Measurements from ENCODE around the gene IKZF2.

DNA sequence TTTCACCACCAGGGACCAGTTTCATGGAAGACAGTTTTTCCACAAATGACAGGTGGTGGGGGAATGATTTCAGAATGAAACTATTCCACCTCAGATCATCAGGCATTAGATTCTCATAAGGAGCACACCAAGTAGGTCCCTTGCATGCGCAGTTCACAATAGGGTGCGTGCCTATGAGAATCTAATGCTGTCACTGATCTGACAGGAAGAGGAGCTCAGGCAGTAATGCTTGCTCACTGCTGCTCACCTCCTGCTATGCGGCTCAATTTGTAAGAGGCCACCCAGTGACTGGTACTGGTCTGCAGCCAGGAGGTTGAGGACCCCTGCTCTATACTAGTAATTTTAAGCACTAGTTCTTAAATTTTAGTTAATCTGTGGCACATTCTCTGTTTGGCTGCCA is 107.8 kb downstream of the IKZF2 start:
- TF ChIP-seq, protein P1, sequence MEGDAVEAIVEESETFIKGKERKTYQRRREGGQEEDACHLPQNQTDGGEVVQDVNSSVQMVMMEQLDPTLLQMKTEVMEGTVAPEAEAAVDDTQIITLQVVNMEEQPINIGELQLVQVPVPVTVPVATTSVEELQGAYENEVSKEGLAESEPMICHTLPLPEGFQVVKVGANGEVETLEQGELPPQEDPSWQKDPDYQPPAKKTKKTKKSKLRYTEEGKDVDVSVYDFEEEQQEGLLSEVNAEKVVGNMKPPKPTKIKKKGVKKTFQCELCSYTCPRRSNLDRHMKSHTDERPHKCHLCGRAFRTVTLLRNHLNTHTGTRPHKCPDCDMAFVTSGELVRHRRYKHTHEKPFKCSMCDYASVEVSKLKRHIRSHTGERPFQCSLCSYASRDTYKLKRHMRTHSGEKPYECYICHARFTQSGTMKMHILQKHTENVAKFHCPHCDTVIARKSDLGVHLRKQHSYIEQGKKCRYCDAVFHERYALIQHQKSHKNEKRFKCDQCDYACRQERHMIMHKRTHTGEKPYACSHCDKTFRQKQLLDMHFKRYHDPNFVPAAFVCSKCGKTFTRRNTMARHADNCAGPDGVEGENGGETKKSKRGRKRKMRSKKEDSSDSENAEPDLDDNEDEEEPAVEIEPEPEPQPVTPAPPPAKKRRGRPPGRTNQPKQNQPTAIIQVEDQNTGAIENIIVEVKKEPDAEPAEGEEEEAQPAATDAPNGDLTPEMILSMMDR (conservative IDR thresholded peaks at IDR 0.05; ENCODE audit: low read length) = no peak
- TF ChIP-seq EZH2phosphoT487 (IDR thresholded peaks at IDR 0.05; ENCODE audit: borderline replicate concordance) = no peak
